PC-9 (cell line): ENCODE results near the gene PRSS21. TPM values are rescaled to one million over a fixed set of nuclear protein-coding genes. Genes with fewer than 3 reads are reported as not detected.

ENCODE experiments used
- BruUV-seq: library from RNA; stranded (reverse); fragments of 400-500 nt; replicated peaks from 2 replicates; lab custom pipeline; 2021; lab: Mats Ljungman, UMichigan
- CTCF ChIA-PET: fragments of 300-600 bp; sonication (Branson Sonifier 250); formaldehyde crosslinking; loops from one replicate; lab custom pipeline; 2022; ENCODE audit warnings: antibody characterized with exemption; lab: Charles Lee
- POLR2A ChIA-PET: fragments of 300-600 bp; sonication (Branson Sonifier 250); formaldehyde crosslinking; loops from one replicate; lab custom pipeline; 2022; ENCODE audit warnings: antibody characterized with exemption; ENCODE audit not compliant: unreplicated experiment; lab: Charles Lee
- DNase-seq, 2 experiments: peaks; one replicate each; pipeline versions ENCODE4 v3.0.0 to v3.0.0-alpha.2; 2015 to 2022; ENCODE audit warnings: mixed read lengths in 1 of 2
- H2AFZ ChIP-seq: fragments of 200-600 bp; sonication (generic); 2 replicates; pipeline ENCODE4 v1.8.1; 2017; ENCODE audit warnings: antibody characterized with exemption
- H3F3A ChIP-seq: fragments of 200-600 bp; sonication (generic); 2 replicates; pipeline ENCODE4 v1.8.1; 2017; ENCODE audit warnings: antibody characterized with exemption, mild to moderate bottlenecking, low read depth; ENCODE audit not compliant: insufficient read depth
- H3K27ac ChIP-seq: fragments of 200-600 bp; sonication (generic); 2 replicates; pipeline ENCODE4 v1.6.1; 2016; ENCODE audit warnings: mixed run types
- H3K27me3 ChIP-seq: fragments of 200-600 bp; sonication (generic); 2 replicates; pipeline ENCODE4 v1.6.1; 2016; ENCODE audit warnings: low read depth, mixed run types; ENCODE audit not compliant: insufficient read depth
- H3K36me3 ChIP-seq: fragments of 200-600 bp; sonication (generic); 2 replicates; pipeline ENCODE4 v1.6.1; 2016; ENCODE audit warnings: low read depth, mixed run types
- H3K4me1 ChIP-seq: fragments of 200-600 bp; sonication (generic); replicated peaks from 2 replicates; pipeline ENCODE4 v1.6.1; 2016; ENCODE audit warnings: mixed run types; ENCODE audit not compliant: insufficient read depth
- H3K4me2 ChIP-seq: fragments of 200-600 bp; sonication (generic); 2 replicates; pipeline ENCODE4 v1.6.1; 2017; ENCODE audit warnings: mixed run types
- H3K4me3 ChIP-seq: fragments of 200-600 bp; sonication (generic); 2 replicates; pipeline ENCODE4 v1.6.1; 2016; ENCODE audit warnings: mixed run types
- H3K79me2 ChIP-seq: fragments of 200-600 bp; sonication (generic); 2 replicates; pipeline ENCODE4 v1.6.1; 2017; ENCODE audit warnings: low read depth, mixed run types
- H3K9me2 ChIP-seq: fragments of 200-600 bp; sonication (generic); 2 replicates; pipeline ENCODE4 v1.8.1; 2017; ENCODE audit warnings: mild to moderate bottlenecking; ENCODE audit not compliant: insufficient read depth
- H3K9me3 ChIP-seq: fragments of 200-600 bp; sonication (generic); 2 replicates; pipeline ENCODE4 v1.8.1; 2016; ENCODE audit warnings: low read depth; ENCODE audit not compliant: insufficient read depth
- H4K20me1 ChIP-seq: fragments of 200-600 bp; sonication (generic); 2 replicates; pipeline ENCODE4 v1.8.1; 2017; ENCODE audit not compliant: insufficient read depth
- CTCF ChIP-seq: fragments of 200-600 bp; sonication (generic); conservative IDR thresholded peaks from 2 replicates; pipeline ENCODE4 v1.6.1; 2017; ENCODE audit warnings: mixed run types, antibody characterized with exemption, mild to moderate bottlenecking, moderate library complexity
- EZH2 ChIP-seq: fragments of 200-600 bp; sonication (generic); IDR thresholded peaks from 2 replicates; pipeline ENCODE4 v1.8.0; 2017; ENCODE audit warnings: antibody characterized with exemption, low read depth
- intact Hi-C: fragments of 100-400 bp; cut with micrococcal nuclease; formaldehyde crosslinking; loops from one replicate; pipeline ENCODE4 v1.10.0; 2022; ENCODE audit not compliant: unreplicated experiment
- total RNA-seq: library from RNA; stranded (reverse); gene quantifications from 2 replicates; pipeline ENCODE4 v1.2.3, GENCODE V29; 2021

PRSS21 gene
- total RNA-seq, 1 experiment from 2014 or later = 61.2 TPM

DNA sequence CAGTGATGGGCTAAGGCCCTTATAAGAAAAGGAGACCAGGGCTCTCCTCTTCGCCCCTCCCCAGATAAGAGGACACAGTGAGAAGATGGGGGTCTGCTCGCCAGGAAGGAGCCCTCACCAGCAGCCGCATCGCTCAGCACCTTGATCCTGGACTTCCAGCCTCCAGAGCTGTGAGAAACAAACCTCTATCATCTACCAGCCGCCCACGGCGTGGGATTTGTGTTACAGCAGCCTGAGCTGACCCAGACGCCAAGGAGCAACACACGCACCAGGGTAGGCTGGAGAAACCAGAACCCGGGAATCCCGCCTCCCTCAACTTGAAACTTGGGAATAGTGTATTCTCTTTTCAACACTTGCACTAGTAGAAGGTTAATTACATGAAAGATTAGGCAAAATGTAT lies 8.9 kb downstream of the PRSS21 start:
- ChIA-PET CTCF (no interaction called here), POLR2A (no interaction called here)
- Histone ChIP-seq H3K27me3 (no peaks in the 10 kb centered on the region), H4K20me1 (no peaks in the 10 kb centered on the region), H3K4me1 (peaks cover 14% of the 10 kb centered on the region), H3K27ac (no peak overlapping the region), H3F3A (peaks cover 25% of the 10 kb centered on the region; the same call in 1 of the 2 replicates), H3K79me2 (no peaks in the 10 kb centered on the region), H3K9me3 (no peaks in the 10 kb centered on the region), H3K36me3 (no peaks in the 10 kb centered on the region), H3K9me2 (no peaks in the 10 kb centered on the region), H2AFZ (no peak overlapping the region), H3K4me3 (no peak overlapping the region), H3K4me2 (no peak overlapping the region)
- DNase-seq = no peak
- no peak for TF ChIP-seq EZH2
- TF ChIP-seq CTCF = no peak
- no TSS peak for BruUV-seq
- intact Hi-C loops = no loop called here

GRCh38 chr16:2826591-2827373 lies 9.7 kb downstream of the PRSS21 start:
- Histone ChIP-seq H3K36me3 (no peaks in the 10 kb centered on the region), H3K27me3 (no peaks in the 10 kb centered on the region), H3F3A (peaks cover 20% of the 10 kb centered on the region; the same call in 1 of the 2 replicates), H3K27ac (no peak overlapping the region), H4K20me1 (no peaks in the 10 kb centered on the region), H3K4me3 (no peak overlapping the region), H2AFZ (no peak overlapping the region), H3K9me3 (no peaks in the 10 kb centered on the region), H3K4me2 (no peak overlapping the region), H3K79me2 (no peaks in the 10 kb centered on the region), H3K9me2 (no peaks in the 10 kb centered on the region), H3K4me1 (peaks cover 14% of the 10 kb centered on the region)
- TF ChIP-seq CTCF = no peak
- TF ChIP-seq EZH2 = no peak
- no peak for DNase-seq
- CTCF ChIA-PET = no interaction called here
- no TSS peak for BruUV-seq
- intact Hi-C loops = no loop called here
- POLR2A ChIA-PET = interaction anchor here (0.6 kb wide), 1 partner anchor 49 kb away, joined by 7 read pairs; no protein-coding TSS in a partner anchor

DNA sequence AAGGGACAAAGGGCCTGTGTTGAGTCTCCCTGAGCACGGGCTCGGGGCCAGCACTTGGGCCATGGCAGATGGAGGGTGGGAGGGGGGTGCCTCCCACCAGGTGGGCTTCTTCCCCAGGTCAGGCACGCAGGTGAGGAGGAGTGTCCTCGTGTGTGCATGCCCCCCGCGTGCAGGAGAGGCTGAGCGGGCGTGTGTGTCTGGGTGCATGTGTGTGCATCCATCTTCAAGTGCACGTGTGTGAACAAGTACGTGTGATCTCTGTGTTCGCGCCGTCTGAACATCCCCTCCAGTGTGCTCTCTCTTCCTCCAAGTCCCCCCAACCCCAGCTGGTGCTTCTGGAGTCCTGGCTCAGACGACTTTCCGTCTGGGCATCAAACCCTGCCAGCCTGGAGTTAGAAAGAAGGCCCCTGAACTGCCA lies 10.3 kb downstream of the PRSS21 start:
- H3K27me3 ChIP-seq = no peaks in the 10 kb centered on the region
- no peaks in the 10 kb centered on the region for H4K20me1 ChIP-seq
- peaks cover 14% of the 10 kb centered on the region for H3K4me1 ChIP-seq
- peaks cover 20% of the 10 kb centered on the region; the same call in 1 of the 2 replicates for H3F3A ChIP-seq
- H3K9me3 ChIP-seq = no peaks in the 10 kb centered on the region
- CTCF ChIA-PET = no interaction called here
- H3K4me3 ChIP-seq = no peak overlapping the region
- H2AFZ ChIP-seq = no peak overlapping the region
- H3K27ac ChIP-seq = no peak overlapping the region
- no peak overlapping the region for H3K4me2 ChIP-seq
- intact Hi-C loops = no loop called here
- no peak for DNase-seq
- no TSS peak for BruUV-seq
- TF ChIP-seq EZH2 (no peak), CTCF (no peak)
- POLR2A ChIA-PET = no interaction called here
- no peaks in the 10 kb centered on the region for H3K79me2 ChIP-seq
- no peaks in the 10 kb centered on the region for H3K36me3 ChIP-seq
- H3K9me2 ChIP-seq = no peaks in the 10 kb centered on the region
